Thyroid gland (tissue), 4 donors: Measurements from ENCODE around the gene PGBD5. TPM values are rescaled to one million over a fixed set of nuclear protein-coding genes. Genes with fewer than 3 reads are reported as not detected.

Experiments
- DNase-seq, 2 donors: peaks; one replicate each; pipeline ENCODE4 v3.0.0-alpha.2; 2019
- H3K27ac ChIP-seq, 3 donors: fragments of 200-600 bp; sonication (generic); 1 replicate in 2 of 3; 2 replicates in 1 of 3; pipeline ENCODE4 v1.5.1; 2016 to 2019; ENCODE audit warnings: mild to moderate bottlenecking in 1 of 3, moderate library complexity in 1 of 3
- H3K27me3 ChIP-seq: fragments of 200-600 bp; sonication (generic); one replicate; pipeline ENCODE4 v1.5.1; 2019
- H3K36me3 ChIP-seq, 2 donors: fragments of 200-600 bp; sonication (generic); one replicate each; pipeline ENCODE4 v1.5.1; 2016 to 2019
- H3K4me1 ChIP-seq, 2 donors: fragments of 200-600 bp; sonication (generic); one replicate each; pipeline ENCODE4 v1.5.1; 2017 to 2019
- H3K4me3 ChIP-seq, 3 donors: fragments of 200-600 bp; sonication (generic); replicated peaks in 1 of 3; 1 replicate in 2 of 3; 2 replicates in 1 of 3; pipeline ENCODE4 v1.5.1; 2016; ENCODE audit warnings: mild to moderate bottlenecking in 1 of 3
- H3K9me3 ChIP-seq: fragments of 200-600 bp; sonication (generic); one replicate; pipeline ENCODE4 v1.5.1; 2017
- POLR2A ChIP-seq, 2 donors: fragments of 450-650 bp; IDR thresholded peaks; one replicate each; pipeline ENCODE4 v1.6.1; 2017; ENCODE audit warnings: antibody characterized with exemption in 2 of 2, mild to moderate bottlenecking in 2 of 2, moderate library complexity in 1 of 2
- WGBS, 2 donors: methylation state at CpG; one replicate each; pipeline ENCODE4 v1.1.5; 2017; 5-methylcytosine and 5-hydroxymethylcytosine counted together
- intact Hi-C: fragments of 100-400 bp; cut with DNase I; formaldehyde crosslinking; loops from one replicate; pipeline ENCODE4 v1.15.1; 2023
- total RNA-seq, 4 donors: library from RNA; depleted of rRNA; stranded (reverse); fragments of >200 nt; gene quantifications; one replicate each; pipeline ENCODE4 v1.2.3, GENCODE V29; 2016
- TF ChIP-seq, protein P1 (sequence below), 6 experiments: fragments of 200-600 bp in 3 of 6; fragments of 450-650 bp in 3 of 6; sonication (generic) in 3 of 6; IDR thresholded peaks; one replicate each; pipeline ENCODE4 v1.5.1; 2016 to 2019; ENCODE audit warnings: antibody characterized with exemption in 6 of 6, mild to moderate bottlenecking in 2 of 6, inconsistent platforms in 1 of 6, moderate library complexity in 1 of 6

Gene PGBD5
- total RNA-seq, 4 donors from 2014 or later, result 2.7 to 14.9 (median 6.4) TPM

DNA sequence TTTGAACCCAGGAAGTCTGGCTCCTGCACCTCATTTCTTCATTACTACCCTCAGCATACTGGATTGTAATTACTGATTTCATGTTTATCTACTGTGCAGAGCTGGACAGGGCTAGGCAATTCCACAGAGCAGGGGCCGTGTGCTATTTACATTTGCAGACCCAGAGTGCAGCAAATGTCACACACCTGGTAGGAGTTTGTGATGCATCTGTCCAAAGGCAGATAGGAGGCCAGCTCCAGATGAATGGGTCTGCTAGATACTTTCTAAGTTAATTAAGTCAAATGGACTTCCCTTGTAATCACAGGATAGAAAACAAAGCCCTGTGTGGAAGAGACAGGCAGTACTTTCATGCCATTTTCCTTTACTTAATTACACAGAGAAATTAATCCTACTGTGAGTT, 46.2 kb downstream of the PGBD5 start:
- Histone ChIP-seq H3K9me3 (no peaks in the 10 kb centered on the region), H3K36me3 (no peaks in the 10 kb centered on the region), H3K27ac (no peak overlapping the region), H3K4me3 (no peak overlapping the region), H3K4me1 (peaks cover 18 to 33% of the 10 kb centered on the region in 2 donors), H3K27me3 (no peaks in the 10 kb centered on the region)
- 86 to 87% methylated on average over 1 of the region's 1 CpG for WGBS, 2 donors
- TF ChIP-seq, protein P1, sequence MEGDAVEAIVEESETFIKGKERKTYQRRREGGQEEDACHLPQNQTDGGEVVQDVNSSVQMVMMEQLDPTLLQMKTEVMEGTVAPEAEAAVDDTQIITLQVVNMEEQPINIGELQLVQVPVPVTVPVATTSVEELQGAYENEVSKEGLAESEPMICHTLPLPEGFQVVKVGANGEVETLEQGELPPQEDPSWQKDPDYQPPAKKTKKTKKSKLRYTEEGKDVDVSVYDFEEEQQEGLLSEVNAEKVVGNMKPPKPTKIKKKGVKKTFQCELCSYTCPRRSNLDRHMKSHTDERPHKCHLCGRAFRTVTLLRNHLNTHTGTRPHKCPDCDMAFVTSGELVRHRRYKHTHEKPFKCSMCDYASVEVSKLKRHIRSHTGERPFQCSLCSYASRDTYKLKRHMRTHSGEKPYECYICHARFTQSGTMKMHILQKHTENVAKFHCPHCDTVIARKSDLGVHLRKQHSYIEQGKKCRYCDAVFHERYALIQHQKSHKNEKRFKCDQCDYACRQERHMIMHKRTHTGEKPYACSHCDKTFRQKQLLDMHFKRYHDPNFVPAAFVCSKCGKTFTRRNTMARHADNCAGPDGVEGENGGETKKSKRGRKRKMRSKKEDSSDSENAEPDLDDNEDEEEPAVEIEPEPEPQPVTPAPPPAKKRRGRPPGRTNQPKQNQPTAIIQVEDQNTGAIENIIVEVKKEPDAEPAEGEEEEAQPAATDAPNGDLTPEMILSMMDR (IDR thresholded peaks at IDR 0.05), result no peak
- no peak for TF ChIP-seq POLR2A (IDR thresholded peaks at IDR 0.05)
- intact Hi-C loops, result no loop called here
- DNase-seq, result no peak

DNA sequence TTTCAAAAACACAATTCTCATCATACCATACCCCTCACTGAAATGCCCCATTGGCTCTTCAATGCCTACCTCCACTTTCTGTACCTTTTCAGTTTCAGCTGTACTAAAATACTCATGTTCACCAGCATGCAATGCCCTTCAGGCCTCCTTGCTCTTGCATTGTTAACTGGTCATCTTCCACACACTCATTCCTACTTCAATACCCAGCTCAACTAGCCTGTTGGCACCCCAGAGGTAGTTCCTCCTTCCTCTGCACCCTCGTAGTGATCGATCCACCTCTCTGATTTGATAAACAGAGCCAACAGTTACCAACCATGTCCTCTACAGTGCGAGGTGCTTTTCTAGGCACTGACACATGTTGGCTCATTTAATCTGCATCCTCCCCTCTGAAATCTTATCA, 46.7 kb downstream of the PGBD5 start:
- TF ChIP-seq, protein P1 (IDR thresholded peaks at IDR 0.05), result no peak
- no peaks in the 10 kb centered on the region for H3K27me3 ChIP-seq
- intact Hi-C loops, result no loop called here
- 94 to 96% methylated on average over 3 of the region's 3 CpGs for WGBS, 2 donors
- no peak overlapping the region for H3K4me3 ChIP-seq
- H3K4me1 ChIP-seq, result peaks cover 19 to 33% of the 10 kb centered on the region in 2 donors
- DNase-seq, result no peak
- H3K27ac ChIP-seq, result no peak overlapping the region
- H3K36me3 ChIP-seq, result no peaks in the 10 kb centered on the region
- H3K9me3 ChIP-seq, result no peaks in the 10 kb centered on the region

DNA sequence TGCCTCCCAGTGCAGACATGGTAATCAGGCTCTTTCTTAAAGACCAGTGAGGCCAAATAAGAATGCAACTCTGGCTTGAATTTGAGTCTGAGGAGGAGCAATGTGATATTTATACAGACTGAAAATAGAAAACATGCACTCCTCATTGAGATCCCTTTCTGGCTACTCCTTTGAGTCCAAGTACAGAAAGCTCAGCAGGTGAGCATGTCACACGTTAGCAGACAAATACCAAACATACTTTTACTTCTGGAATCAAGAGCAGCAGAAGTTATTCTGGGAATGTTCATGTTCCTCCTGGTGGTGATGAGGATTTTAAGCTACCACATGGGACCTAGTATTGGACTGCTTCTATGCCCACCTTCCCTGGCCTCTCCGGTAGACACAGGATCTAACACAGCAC, 48.3 kb downstream of the PGBD5 start:
- Histone ChIP-seq H3K4me1 (peaks cover 19 to 32% of the 10 kb centered on the region in 2 donors), H3K27ac (no peak overlapping the region), H3K9me3 (no peaks in the 10 kb centered on the region), H3K36me3 (no peaks in the 10 kb centered on the region), H3K4me3 (no peak overlapping the region), H3K27me3 (no peaks in the 10 kb centered on the region)
- DNase-seq, result no peak
- intact Hi-C loops, result no loop called here
- TF ChIP-seq, protein P1 (IDR thresholded peaks at IDR 0.05), result no peak
- no peak for TF ChIP-seq POLR2A (IDR thresholded peaks at IDR 0.05)
- WGBS, 2 donors, result 44 to 60% methylated on average over 2 of the region's 2 CpGs

DNA sequence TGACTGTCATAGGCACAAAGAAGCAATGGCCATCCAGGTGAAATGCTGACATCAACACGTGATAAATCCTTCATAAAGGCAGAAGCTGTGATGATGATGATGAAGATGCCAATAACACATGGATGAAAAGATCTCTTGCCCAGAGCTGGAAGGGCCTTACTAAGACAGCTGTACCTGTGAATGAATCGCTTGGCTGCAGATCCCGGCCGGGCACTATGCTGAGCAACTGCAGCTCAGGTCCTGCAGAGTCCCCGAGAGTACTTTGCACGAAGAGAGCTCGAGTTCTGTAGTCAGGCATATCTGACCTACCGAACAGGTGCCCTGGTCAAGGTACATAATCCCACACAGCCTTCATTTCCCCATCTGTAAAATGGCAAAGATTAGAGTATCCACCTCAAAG, 48.8 kb downstream of the PGBD5 start:
- intact Hi-C loops, result no loop called here
- H3K27ac ChIP-seq, result no peak overlapping the region
- H3K36me3 ChIP-seq, result no peaks in the 10 kb centered on the region
- H3K9me3 ChIP-seq, result no peaks in the 10 kb centered on the region
- TF ChIP-seq, protein P1 (IDR thresholded peaks at IDR 0.05), result no peak
- no peak for TF ChIP-seq POLR2A (IDR thresholded peaks at IDR 0.05)
- H3K4me3 ChIP-seq, result no peak overlapping the region
- H3K4me1 ChIP-seq, result peaks cover 19 to 27% of the 10 kb centered on the region in 2 donors
- H3K27me3 ChIP-seq, result no peaks in the 10 kb centered on the region
- 80 to 96% methylated on average over 8 of the region's 8 CpGs for WGBS, 2 donors
- no peak for DNase-seq

DNA sequence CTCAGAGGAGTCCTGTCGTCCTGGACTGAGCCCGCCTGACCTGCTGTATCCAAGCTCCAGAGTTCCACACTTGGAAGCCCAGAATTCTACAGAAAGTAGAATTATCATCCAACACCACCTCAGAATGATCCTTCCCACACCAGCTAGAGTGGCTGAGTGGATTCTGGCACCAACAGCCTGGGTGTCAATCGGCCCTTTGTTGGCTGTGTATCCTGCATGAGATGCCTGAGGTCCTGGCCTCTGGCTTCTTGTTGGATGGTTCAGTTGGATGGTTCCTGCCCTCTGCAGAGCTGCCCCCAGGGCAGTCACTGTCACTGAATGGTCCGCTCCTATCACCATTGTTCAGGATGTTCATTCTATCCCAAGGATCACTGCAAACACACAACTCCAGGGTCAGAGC, 49.8 kb downstream of the PGBD5 start:
- TF ChIP-seq, protein P1 (IDR thresholded peaks at IDR 0.05), result no peak
- no peak for TF ChIP-seq POLR2A (IDR thresholded peaks at IDR 0.05)
- H3K4me3 ChIP-seq, result no peak overlapping the region
- H3K4me1 ChIP-seq, result peaks cover 19% of the 10 kb centered on the region in 2 donors

More for the DNA sequence above, 49.8 kb downstream of the PGBD5 start:
- Histone ChIP-seq H3K27me3 (no peaks in the 10 kb centered on the region), H3K27ac (peak overlapping the region; percentile 5 to 79 (median 14)), H3K36me3 (no peaks in the 10 kb centered on the region), H3K9me3 (no peaks in the 10 kb centered on the region)
- intact Hi-C loops, result no loop called here
- 16 to 50% methylated on average over 3 to 4 of the region's 4 CpGs for WGBS, 2 donors
- DNase-seq, result no peak
